Measurements from ENCODE around the gene APC2.

DNA sequence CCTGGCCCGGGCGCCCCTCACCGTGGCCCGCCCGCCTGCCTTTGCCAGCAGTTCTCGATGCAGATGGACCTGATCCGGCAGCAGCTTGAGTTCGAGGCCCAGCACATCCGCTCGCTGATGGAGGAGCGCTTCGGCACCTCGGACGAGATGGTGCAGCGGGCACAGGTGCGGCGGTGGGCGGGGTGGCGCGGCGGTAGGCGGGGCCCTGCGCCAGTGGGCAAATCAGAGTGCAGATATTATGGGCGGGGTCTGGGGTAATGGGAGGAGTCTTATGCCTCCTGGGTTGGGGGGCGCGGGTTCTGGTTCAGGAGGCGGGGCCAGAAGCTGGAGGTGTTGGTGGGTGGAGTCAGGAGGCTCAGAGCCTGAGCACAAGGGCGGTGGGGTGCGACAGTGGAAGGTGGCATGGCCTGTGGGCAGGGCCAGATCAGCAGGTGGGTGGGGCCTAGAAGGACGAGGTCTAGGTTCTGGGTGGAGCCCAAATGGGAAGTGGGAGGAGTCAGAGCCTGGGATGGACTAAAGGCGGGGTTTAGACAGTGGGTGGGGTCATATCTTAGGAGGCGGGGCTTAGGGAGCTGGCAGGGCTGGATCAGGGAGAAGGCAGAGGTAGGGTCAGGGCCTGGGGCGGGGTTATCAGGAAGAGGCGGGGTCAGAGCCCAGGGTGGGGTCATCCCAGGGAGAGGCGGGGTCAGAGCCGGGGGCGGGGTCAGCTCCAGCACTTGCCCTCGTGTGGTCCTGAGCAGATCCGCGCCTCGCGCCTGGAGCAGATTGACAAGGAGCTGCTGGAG lies 5.6 kb downstream of the APC2 start:
- TF ChIP-seq, protein P1, sequence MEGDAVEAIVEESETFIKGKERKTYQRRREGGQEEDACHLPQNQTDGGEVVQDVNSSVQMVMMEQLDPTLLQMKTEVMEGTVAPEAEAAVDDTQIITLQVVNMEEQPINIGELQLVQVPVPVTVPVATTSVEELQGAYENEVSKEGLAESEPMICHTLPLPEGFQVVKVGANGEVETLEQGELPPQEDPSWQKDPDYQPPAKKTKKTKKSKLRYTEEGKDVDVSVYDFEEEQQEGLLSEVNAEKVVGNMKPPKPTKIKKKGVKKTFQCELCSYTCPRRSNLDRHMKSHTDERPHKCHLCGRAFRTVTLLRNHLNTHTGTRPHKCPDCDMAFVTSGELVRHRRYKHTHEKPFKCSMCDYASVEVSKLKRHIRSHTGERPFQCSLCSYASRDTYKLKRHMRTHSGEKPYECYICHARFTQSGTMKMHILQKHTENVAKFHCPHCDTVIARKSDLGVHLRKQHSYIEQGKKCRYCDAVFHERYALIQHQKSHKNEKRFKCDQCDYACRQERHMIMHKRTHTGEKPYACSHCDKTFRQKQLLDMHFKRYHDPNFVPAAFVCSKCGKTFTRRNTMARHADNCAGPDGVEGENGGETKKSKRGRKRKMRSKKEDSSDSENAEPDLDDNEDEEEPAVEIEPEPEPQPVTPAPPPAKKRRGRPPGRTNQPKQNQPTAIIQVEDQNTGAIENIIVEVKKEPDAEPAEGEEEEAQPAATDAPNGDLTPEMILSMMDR (IDR thresholded peaks at IDR 0.05), result no peak
- TF ChIP-seq EZH2phosphoT487 (IDR thresholded peaks at IDR 0.05) (no peak), EZH2 (IDR thresholded peaks at IDR 0.05) (no peak)
